PC-9 (cell line): Measurements from ENCODE around the gene KLK15.

Source experiments
- CTCF ChIP-seq: fragments of 200-600 bp; sonication (generic); conservative IDR thresholded peaks from 2 replicates; pipeline ENCODE4 v1.6.1; 2017; ENCODE audit warnings: mixed run types, antibody characterized with exemption, mild to moderate bottlenecking, moderate library complexity
- EZH2 ChIP-seq: fragments of 200-600 bp; sonication (generic); IDR thresholded peaks from 2 replicates; pipeline ENCODE4 v1.8.0; 2017; ENCODE audit warnings: antibody characterized with exemption, low read depth

- TF ChIP-seq EZH2 (no peak), CTCF (no peak)
These were observed 54.4 kb downstream of the KLK15 start for GRCh38 chr19:50778906-50779430.
